Esophagus squamous epithelium (tissue), 4 donors: ENCODE data around the gene GPR21.

Experiments
- CTCF ChIP-seq, 6 experiments: fragments of 450-650 bp in 4 of 6; fragments of 200-600 bp in 2 of 6; sonication (generic) in 2 of 6; IDR thresholded peaks; one replicate each; pipeline ENCODE4 v1.5.1; 2016 to 2019; ENCODE audit warnings: antibody characterized with exemption in 6 of 6, mild to moderate bottlenecking in 4 of 6, moderate library complexity in 4 of 6
- POLR2A ChIP-seq, 4 donors: fragments of 450-650 bp; IDR thresholded peaks; one replicate each; pipeline ENCODE4 v1.6.1; 2017; ENCODE audit warnings: antibody characterized with exemption in 4 of 4, mild to moderate bottlenecking in 4 of 4, moderate library complexity in 3 of 4

DNA sequence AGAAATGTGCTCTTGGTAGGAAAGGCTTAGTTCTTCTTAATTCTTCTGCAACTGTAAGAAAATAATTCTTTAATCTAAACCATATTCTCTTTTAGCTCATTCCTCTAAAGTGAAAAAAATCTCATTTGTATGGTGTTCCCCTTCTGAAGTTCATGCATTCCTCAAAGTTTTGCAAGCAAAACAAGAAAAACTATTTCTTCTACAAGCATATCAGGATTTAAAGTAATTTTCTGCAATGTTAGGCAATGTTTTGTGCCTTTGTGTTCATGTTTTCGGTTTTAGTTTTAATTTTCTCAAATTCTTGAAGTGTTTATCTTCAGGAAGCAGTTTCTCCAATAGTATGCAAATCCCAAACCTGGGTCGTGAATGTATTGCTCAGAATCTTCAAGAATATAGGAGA, 12.7 kb upstream of the GPR21 start:
- TF ChIP-seq CTCF (IDR thresholded peaks at IDR 0.05) (no peak), POLR2A (IDR thresholded peaks at IDR 0.05) (no peak)
